ENCODE measurements around the gene TSBP1.

DNA sequence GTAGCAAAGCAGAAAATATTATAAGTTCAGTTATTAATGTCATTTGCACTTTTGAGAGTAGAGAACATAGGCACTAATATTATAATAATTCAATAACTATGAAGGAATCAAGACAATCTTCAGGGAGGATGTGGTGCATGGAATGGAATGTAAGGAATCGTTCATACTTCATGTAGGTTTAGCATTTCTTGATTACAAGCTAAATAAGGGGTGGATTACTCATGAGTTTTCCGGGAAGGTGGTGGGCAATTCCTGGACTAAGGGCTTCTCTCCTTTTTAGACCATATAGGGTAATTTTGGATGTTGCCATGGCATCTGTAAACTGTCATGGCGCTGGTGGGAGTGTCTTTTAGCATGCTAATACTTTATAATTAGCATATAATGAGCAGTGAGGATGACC is 44.3 kb upstream of the TSBP1 start:
- TF ChIP-seq, protein P1, sequence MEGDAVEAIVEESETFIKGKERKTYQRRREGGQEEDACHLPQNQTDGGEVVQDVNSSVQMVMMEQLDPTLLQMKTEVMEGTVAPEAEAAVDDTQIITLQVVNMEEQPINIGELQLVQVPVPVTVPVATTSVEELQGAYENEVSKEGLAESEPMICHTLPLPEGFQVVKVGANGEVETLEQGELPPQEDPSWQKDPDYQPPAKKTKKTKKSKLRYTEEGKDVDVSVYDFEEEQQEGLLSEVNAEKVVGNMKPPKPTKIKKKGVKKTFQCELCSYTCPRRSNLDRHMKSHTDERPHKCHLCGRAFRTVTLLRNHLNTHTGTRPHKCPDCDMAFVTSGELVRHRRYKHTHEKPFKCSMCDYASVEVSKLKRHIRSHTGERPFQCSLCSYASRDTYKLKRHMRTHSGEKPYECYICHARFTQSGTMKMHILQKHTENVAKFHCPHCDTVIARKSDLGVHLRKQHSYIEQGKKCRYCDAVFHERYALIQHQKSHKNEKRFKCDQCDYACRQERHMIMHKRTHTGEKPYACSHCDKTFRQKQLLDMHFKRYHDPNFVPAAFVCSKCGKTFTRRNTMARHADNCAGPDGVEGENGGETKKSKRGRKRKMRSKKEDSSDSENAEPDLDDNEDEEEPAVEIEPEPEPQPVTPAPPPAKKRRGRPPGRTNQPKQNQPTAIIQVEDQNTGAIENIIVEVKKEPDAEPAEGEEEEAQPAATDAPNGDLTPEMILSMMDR (conservative IDR thresholded peaks at IDR 0.05; ENCODE audit: low read length), result no peak
- TF ChIP-seq EZH2phosphoT487 (IDR thresholded peaks at IDR 0.05; ENCODE audit: borderline replicate concordance), result no peak
